ENCODE results near the gene RNMT. TPM values are rescaled to one million over a fixed set of nuclear protein-coding genes. Genes with fewer than 3 reads are reported as not detected.
A peak's percentile ranks its signal among the peaks of the same experiment; 100 is the strongest.

RNMT gene
- total RNA-seq, 2 experiments from 2014 or later, result 128 to 130 TPM

DNA sequence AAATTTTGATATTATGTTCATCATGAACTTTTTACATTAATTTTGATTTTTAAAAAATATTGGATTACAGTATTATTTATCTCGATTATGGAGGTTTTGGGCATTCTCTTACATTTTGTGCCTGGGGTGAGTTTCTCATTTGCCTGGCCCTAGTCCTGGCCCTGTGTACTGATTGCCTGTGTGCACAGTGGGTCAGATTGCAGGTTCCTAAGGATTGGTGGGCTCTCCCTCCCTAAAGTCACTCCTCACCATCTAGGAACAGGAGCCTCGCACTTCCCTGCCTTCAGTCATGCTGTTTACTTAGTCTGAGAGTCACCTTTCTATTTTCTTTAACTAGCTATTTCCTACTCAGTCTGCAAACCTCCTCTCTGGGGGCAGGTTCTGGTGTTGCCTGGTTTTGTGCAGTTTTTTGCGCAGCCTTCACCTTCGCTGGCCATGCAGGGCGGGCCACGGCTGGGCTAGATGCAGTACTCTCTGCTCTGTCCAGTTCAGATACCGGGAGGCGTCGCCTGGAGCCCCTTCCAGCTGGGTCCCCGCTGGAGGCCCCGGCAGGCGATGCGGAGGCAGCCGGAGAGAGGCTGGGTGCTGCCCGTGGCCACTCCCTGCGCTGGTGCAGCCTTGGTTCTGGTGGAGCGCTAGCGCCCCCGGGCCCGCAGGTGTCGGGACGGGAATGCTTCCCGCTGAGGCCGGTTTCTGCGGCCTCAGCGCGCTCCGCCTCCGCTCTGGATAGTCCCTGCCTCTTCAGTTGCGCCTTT, 74.2 kb downstream of the RNMT start:
- ChIA-PET CTCF (interaction anchor here (1.4 kb wide), 1 partner anchor 13 kb away, joined by 3 read pairs; no protein-coding TSS in a partner anchor), POLR2A (no interaction called here)
- peaks cover 80% of the 10 kb centered on the region for H3K27me3 Mint-ChIP-seq
- TF ChIP-seq, protein P1, sequence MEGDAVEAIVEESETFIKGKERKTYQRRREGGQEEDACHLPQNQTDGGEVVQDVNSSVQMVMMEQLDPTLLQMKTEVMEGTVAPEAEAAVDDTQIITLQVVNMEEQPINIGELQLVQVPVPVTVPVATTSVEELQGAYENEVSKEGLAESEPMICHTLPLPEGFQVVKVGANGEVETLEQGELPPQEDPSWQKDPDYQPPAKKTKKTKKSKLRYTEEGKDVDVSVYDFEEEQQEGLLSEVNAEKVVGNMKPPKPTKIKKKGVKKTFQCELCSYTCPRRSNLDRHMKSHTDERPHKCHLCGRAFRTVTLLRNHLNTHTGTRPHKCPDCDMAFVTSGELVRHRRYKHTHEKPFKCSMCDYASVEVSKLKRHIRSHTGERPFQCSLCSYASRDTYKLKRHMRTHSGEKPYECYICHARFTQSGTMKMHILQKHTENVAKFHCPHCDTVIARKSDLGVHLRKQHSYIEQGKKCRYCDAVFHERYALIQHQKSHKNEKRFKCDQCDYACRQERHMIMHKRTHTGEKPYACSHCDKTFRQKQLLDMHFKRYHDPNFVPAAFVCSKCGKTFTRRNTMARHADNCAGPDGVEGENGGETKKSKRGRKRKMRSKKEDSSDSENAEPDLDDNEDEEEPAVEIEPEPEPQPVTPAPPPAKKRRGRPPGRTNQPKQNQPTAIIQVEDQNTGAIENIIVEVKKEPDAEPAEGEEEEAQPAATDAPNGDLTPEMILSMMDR (IDR thresholded peaks at IDR 0.05), result peak; percentile 38
- H3K4me3 Mint-ChIP-seq, result peak overlapping the region; percentile 44
- H3K9me3 ChIP-seq (ENCODE audit: control insufficient read depth in 1 of 2, insufficient read depth in 1 of 2, low read length in 2 of 2), result peaks cover 0 to 5% of the 10 kb centered on the region in 2 experiments
- peaks cover 6% of the 10 kb centered on the region for H3K4me1 Mint-ChIP-seq (ENCODE audit: low read depth)
- H3K4me3 ChIP-seq (ENCODE audit: low read length), result no peak overlapping the region
- peak; percentile 62 for ATAC-seq (ENCODE audit: poor library complexity)
- H3K27ac Mint-ChIP-seq, result no peak overlapping the region
- intact Hi-C loops (cut with DNase I, micrococcal nuclease), result loop anchor here in 1 of 2 experiments (5.0 kb wide), 1 partner anchor 583 kb away; the partner anchor contains the start of gene LDLRAD4
- no peaks in the 10 kb centered on the region for H3K36me3 Mint-ChIP-seq (ENCODE audit: low read depth)
- H3K4me1 ChIP-seq (ENCODE audit: insufficient read depth, low read length), result peaks cover 8% of the 10 kb centered on the region
- no peaks in the 10 kb centered on the region for H3K36me3 ChIP-seq (ENCODE audit: insufficient read depth, low read length)
- peaks cover 37 to 52% of the 10 kb centered on the region in 2 experiments for H3K27me3 ChIP-seq (ENCODE audit: control insufficient read depth in 1 of 2, insufficient read depth in 2 of 2, low read length in 2 of 2)
- no peaks in the 10 kb centered on the region for H3K9me3 Mint-ChIP-seq
- H3K27ac ChIP-seq (ENCODE audit: low read depth in 1 of 2, low read length in 2 of 2), result no peak overlapping the region
- peak; percentile 14 to 60 (median 35) for DNase-seq

DNA sequence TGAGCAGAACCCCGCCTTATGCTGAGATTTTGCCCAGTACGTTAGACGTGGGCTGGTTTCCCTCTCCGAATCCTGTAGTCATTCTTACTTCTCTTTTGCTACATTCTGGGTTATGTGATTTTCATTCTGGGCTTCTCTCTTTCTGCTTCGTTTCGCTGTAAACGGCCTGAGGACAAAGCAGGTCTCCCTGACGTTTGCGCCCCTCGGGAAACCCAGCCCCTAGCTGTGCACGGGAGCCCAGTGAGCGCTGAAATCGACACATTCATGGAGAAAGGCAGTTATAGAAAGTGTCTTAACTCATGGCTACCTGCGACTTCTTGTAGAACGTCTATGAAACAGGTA, 74.8 kb downstream of the RNMT start:
- CTCF ChIA-PET, result interaction anchor here (1.4 kb wide), 1 partner anchor 12 kb away, joined by 3 read pairs; no protein-coding TSS in a partner anchor
- Mint-ChIP-seq H3K27me3 (peaks cover 78% of the 10 kb centered on the region), H3K36me3 (ENCODE audit: low read depth) (no peaks in the 10 kb centered on the region), H3K4me3 (peak overlapping the region; percentile 25), H3K9me3 (no peaks in the 10 kb centered on the region), H3K4me1 (ENCODE audit: low read depth) (peaks cover 6% of the 10 kb centered on the region), H3K27ac (no peak overlapping the region)
- peaks cover 38 to 52% of the 10 kb centered on the region in 2 experiments for H3K27me3 ChIP-seq (ENCODE audit: control insufficient read depth in 1 of 2, insufficient read depth in 2 of 2, low read length in 2 of 2)
- ATAC-seq (ENCODE audit: poor library complexity) (no peak), DNase-seq (no peak)
- H3K9me3 ChIP-seq (ENCODE audit: control insufficient read depth in 1 of 2, insufficient read depth in 1 of 2, low read length in 2 of 2), result peaks cover 0 to 5% of the 10 kb centered on the region in 2 experiments
- no peak overlapping the region for H3K4me3 ChIP-seq (ENCODE audit: low read length)
- intact Hi-C loops (cut with DNase I, micrococcal nuclease), result loop anchor here in 1 of 2 experiments (5.0 kb wide), 1 partner anchor 584 kb away; the partner anchor contains the start of gene LDLRAD4
- peaks cover 8% of the 10 kb centered on the region for H3K4me1 ChIP-seq (ENCODE audit: insufficient read depth, low read length)
- TF ChIP-seq, protein P1 (IDR thresholded peaks at IDR 0.05), result peak; percentile 27
- H3K36me3 ChIP-seq (ENCODE audit: insufficient read depth, low read length), result no peaks in the 10 kb centered on the region
- POLR2A ChIA-PET, result no interaction called here
- H3K27ac ChIP-seq (ENCODE audit: low read depth in 1 of 2, low read length in 2 of 2), result no peak overlapping the region

DNA sequence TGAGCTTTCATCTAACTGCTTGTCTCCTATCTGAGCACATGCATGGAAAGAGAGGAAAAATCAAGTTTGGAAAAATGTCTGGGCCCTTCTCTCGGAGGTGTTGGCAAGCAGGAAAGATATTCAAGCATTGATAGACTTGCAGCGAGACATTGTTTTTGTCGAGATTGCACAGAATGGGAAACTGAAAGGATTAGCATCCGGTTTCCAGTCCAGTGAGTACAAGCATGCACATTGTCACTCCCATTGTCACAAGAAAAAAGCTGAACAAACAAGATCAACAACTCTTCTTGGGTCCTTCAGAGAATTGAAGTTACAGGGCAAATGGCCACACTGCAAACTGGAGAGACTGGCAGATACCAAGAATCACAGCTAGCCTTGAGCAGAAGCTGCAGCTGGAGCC, 77.8 kb downstream of the RNMT start:
- Mint-ChIP-seq H3K4me3 (no peak overlapping the region), H3K9me3 (no peaks in the 10 kb centered on the region), H3K4me1 (ENCODE audit: low read depth) (peaks cover 6% of the 10 kb centered on the region), H3K27me3 (peaks cover 53% of the 10 kb centered on the region), H3K27ac (no peak overlapping the region), H3K36me3 (ENCODE audit: low read depth) (no peaks in the 10 kb centered on the region)
- Histone ChIP-seq H3K9me3 (ENCODE audit: control insufficient read depth in 1 of 2, insufficient read depth in 1 of 2, low read length in 2 of 2) (peaks cover 0 to 5% of the 10 kb centered on the region in 2 experiments), H3K36me3 (ENCODE audit: insufficient read depth, low read length) (no peaks in the 10 kb centered on the region), H3K27ac (ENCODE audit: low read depth in 1 of 2, low read length in 2 of 2) (no peak overlapping the region), H3K27me3 (ENCODE audit: control insufficient read depth in 1 of 2, insufficient read depth in 2 of 2, low read length in 2 of 2) (peaks cover 22 to 27% of the 10 kb centered on the region in 2 experiments), H3K4me1 (ENCODE audit: insufficient read depth, low read length) (peaks cover 8% of the 10 kb centered on the region), H3K4me3 (ENCODE audit: low read length) (no peak overlapping the region)
- ChIA-PET POLR2A (no interaction called here), CTCF (interaction anchor here (3.7 kb wide), 1 partner anchor 9 kb away, joined by 17 read pairs; no protein-coding TSS in a partner anchor)
- intact Hi-C loops (cut with DNase I, micrococcal nuclease), result loop anchor here in 1 of 2 experiments (5.0 kb wide), 1 partner anchor 587 kb away; the partner anchor contains the start of gene LDLRAD4
- TF ChIP-seq, protein P1 (IDR thresholded peaks at IDR 0.05), result no peak
- DNase-seq, result no peak
- ATAC-seq (ENCODE audit: poor library complexity), result no peak

All from CD4-positive, alpha-beta T cell (primary cell).